NCI-H2107 (cell line): Measurements from ENCODE around the gene CNTNAP2.
A peak's percentile ranks its signal among the peaks of the same experiment; 100 is the strongest.

Experiments
- DNase-seq: peaks from one replicate; lab custom pipeline; 2025; lab: John Stamatoyannopoulos, UW

The CNTNAP2 gene

DNA sequence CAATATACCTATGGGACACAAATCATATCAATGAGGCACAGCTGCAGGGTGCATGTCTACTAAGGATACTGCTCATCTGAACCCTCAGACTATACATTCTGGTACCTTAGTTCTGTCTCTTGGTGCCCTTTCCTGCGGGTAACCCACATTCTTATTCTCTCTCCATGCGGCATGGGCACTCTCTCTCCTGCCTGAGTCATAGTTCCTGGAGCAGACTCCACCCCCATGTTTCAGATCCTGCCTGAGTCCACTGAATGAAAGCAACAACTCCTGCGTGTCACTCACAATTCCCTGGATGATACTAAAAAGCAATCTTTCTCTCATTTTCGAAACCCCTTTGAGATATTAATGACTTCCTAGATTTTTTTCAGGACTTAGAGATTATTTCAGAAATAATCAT lies 1820.8 kb downstream of the CNTNAP2 start:
- DNase-seq, result no peak

DNA sequence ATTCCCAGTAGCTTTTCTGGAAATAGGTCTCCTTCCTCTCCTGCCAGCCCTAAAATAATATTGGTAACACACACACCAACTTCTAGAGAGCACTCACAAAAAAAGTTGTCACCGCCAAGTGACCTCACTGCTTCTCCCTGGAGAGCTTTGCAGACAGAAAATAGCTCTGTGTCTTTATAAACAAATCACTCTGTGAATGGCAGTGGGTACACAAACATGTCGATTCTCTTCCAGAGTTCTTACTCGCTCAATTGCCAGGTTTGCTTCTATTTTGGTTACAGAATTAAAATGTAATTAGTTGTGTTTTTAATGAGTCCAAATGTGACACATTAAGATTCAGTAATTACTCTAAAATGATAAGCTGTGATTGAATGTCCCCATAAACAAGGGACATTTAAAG lies 1824.8 kb downstream of the CNTNAP2 start:
- DNase-seq, result no peak

DNA sequence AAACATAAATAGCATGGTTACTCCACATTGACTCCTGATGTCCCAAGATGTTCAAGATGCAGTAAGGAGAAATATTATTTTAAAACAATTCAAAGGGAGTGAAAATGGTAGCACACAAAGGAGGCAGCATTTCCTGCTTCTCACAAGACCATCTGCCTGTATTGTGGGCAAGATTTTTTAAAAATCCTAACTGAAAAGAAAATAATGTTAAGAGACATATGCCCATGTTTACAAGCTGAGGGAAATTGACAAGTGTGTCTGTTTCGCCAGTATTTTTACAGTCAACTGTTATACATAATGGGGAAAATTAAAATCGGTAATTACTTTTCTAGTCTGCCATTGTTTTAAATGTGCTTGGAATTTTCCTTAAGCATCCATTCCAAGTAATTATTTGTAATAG lies 1827.7 kb downstream of the CNTNAP2 start:
- no peak for DNase-seq

DNA sequence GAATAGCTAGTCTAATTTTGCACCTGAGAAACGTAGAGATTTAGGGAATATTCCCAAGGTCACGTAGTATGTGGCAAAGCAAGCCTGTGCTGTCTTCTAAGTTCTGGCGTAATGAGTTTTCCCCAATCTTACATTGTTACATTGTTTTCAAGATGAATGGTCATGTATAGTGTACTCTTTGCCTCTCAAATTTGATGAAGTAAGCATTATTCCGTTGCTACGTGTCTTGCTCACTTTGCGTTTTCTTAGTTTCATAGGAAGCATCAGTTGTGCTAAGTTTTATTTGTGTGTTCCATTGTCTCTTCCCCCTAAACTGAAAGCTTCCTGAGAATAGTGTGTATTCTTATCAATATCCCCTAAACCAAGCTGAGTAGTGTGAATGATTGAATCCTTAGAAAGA lies 1836.3 kb downstream of the CNTNAP2 start:
- no peak for DNase-seq

- no peak for DNase-seq
Observed at GRCh38 chr7:147968046-147968610, 1851.5 kb downstream of the CNTNAP2 start.

- no peak for DNase-seq
Observed at GRCh38 chr7:147971606-147972110, 1855.1 kb downstream of the CNTNAP2 start.

- no peak for DNase-seq
Observed at GRCh38 chr7:147978201-147978600, 1861.6 kb downstream of the CNTNAP2 start.

DNA sequence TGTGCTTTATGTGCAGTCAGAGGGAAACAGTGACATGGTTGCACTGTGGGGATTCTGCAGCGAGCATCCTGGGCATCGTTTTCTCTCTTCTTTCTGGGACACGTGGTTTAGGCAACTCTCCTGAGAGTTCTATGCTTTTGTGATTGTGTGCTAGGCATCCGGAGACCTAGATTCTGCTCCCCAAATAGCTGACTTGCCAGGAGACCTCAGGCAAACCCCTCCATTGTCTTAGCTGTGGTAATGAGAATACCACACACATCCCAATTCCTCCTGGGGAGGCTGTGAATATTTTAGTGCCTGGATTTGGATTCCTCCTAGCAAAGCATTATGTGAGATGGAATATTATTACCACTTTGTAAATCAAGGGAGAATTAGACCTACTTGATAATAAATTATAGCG lies 1862.0 kb downstream of the CNTNAP2 start:
- no peak for DNase-seq

DNA sequence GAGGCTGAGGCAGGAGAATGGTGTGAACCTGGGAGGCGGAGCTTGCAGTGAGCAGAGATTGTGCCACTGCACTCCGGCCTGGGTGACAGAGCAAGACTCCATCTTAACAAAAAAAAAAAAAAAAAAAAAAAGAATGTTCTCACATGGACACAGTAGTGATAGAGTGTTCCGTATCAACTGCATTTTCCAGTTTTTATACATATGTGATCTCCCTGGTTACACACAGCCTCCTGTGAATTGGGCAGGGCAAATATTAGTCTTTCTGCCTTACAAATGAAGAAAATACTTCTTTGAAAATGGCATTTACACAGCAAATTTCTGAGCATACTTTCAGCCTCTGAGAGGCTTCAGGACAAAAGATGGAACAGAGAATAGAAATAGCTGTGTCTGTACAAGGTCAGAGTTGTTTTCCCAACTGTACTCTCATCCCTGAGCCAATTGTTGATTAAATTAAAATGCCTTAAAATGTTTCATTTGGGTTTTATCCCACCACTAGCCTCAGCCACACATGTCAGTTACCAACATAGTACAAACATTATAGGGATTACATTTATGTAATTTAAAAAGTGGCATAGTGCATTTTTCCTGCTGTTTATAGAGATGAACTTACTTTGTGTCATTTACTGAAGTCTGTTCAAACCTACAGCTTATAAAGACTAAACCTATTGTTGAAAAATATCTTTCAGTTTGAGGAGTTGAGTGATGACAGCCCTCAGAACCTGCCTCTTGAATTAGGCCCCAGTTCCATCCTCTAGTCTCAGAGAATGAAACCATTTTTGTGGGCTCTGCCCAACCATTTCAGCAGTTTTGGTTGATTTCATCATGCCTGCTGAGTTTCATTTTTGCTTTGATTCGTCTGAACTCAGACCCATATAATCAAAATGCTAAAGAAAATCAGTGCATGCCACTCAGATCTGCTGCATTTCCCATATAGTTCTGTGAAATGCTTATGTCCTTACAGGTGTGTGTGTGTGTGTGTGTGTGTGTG lies 1864.5 kb downstream of the CNTNAP2 start:
- no peak for DNase-seq

GRCh38 chr7:147982307-147982706 lies 1865.7 kb downstream of the CNTNAP2 start:
- no peak for DNase-seq

- DNase-seq, result no peak
Observed at GRCh38 chr7:147984265-147984664, 1867.7 kb downstream of the CNTNAP2 start.

DNA sequence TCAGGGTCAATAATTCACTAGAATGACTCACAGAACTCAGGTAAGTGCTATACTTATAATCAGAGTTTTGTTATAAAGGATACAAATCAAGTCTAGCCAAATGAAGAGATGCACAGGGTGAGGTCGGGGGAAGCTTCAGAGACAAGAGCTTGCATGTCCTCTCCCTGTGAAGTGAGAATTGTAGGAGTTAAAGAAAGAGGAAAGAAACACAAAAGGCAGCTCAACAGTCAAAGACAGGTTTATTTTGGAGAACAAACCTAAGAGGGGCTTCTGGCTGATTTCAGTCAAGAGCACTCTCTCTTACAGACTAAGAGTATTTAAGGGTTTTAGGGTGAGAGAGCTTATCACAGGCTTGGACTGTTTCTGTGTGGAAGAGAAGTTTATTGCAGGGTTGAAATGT lies 1873.5 kb downstream of the CNTNAP2 start:
- no peak for DNase-seq

- DNase-seq, result no peak
Observed at GRCh38 chr7:147990942-147991341, 1874.3 kb downstream of the CNTNAP2 start.

GRCh38 chr7:147992698-147993097 lies 1876.1 kb downstream of the CNTNAP2 start:
- no peak for DNase-seq

- no peak for DNase-seq
Observed at GRCh38 chr7:147997636-147998035, 1881.0 kb downstream of the CNTNAP2 start.

GRCh38 chr7:147999962-148000361 lies 1883.4 kb downstream of the CNTNAP2 start:
- no peak for DNase-seq

DNA sequence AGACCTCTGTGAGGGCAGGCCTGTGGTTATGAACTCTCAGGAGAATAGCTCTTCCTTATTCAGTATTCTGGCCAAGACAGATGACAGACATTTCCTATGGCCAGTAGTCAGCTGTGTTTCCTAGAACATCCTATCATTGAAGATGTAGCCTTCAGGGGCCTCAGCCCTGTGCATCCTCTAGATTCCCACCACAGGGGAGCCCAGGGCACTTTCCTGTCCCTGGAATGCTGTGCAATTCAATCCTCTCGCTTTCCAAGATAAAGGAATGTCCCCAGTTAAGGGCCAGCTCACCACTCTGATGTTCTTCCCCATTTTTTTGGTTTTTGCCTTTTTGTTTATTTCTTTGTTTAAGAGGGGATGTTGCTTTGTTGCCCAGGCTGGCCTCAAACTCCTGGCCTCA lies 1895.2 kb downstream of the CNTNAP2 start:
- no peak for DNase-seq

DNA sequence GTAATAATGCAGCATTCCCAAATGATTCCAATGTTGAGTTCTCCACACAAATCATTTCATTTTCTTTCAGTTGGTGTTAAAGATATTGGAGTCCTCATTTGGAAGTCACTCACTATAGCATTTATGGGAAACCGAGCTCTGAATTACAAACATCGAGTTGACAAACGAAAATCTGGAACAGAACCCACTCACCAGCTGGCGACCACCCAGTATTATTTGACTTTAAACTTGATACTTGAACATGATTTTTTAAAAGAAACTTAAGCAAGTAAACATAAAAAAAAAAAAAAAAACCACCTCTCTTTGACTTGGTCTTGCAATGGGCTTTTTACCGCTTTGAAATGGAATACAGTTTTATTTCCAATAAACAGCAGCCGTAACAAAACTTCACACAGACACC lies 1897.4 kb downstream of the CNTNAP2 start:
- DNase-seq, result no peak

DNA sequence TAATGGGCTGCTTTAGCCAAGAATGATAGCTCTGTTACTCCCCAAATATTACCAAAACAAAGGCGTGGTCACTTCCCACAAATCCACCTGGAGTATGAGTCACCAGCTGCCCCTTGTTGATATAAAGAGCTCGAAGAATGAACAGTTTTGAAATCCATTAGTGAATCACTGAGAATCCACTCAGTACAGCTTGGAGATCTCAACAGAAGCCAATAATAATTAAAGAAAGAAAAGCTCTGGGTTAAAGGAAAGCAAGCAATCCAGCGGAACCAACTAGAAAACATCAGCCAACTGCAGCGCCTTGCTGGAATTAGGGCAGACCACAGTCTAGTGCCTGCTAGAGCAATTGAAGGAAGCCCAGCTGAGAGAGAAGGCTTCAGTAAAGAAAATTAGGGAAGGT lies 1897.9 kb downstream of the CNTNAP2 start:
- peak; percentile 32 for DNase-seq

DNA sequence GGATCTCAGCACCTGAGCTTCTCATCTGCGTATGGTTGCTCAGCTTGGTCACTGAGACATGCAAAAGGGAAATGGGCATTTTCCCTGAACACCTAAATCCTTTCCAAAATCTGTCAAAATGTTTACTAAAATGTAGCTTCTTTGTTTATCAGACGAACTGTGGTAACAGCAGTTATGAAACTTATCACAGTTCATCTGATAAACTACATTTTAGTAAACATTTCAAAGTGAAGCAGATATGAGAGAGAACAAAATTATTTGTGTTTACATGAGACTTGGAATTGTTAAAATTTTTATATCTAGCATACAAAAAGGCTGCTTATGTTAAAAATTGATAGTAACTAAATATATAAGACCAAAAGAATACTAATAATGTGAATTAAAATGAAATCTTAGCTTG lies 1900.5 kb downstream of the CNTNAP2 start:
- DNase-seq, result no peak

- no peak for DNase-seq
Observed at GRCh38 chr7:148020679-148021078, 1904.1 kb downstream of the CNTNAP2 start.

- DNase-seq, result no peak
Observed at GRCh38 chr7:148021507-148022045, 1905.0 kb downstream of the CNTNAP2 start.

GRCh38 chr7:148022832-148023231 lies 1906.2 kb downstream of the CNTNAP2 start:
- DNase-seq, result no peak
